IMR-90 (cell line): ENCODE measurements around the gene DENND6A. TPM values are rescaled to one million over a fixed set of nuclear protein-coding genes. Genes with fewer than 3 reads are reported as not detected.

ENCODE experiments used
- ATAC-seq: fragments of 200-7000 bp; cut with Tn5 transposase; 2 replicates; pipeline ENCODE4 v1.9.1; 2020; ENCODE audit warnings: low read depth, mild to moderate bottlenecking, moderate library complexity
- BruUV-seq: library from RNA; stranded (reverse); fragments of 400-500 nt; replicated peaks from 2 replicates; lab custom pipeline; 2021; lab: Mats Ljungman, UMichigan
- CTCF ChIA-PET: fragments of 300-600 bp; formaldehyde crosslinking; extraction: SDS; loops from one replicate; lab custom pipeline; 2021; ENCODE audit warnings: antibody characterized with exemption; lab: Yijun Ruan, JAX
- POLR2A ChIA-PET: fragments of 300-600 bp; sonication (Branson Sonifier 250); formaldehyde crosslinking; loops from one replicate; lab custom pipeline; 2022; ENCODE audit warnings: antibody characterized with exemption; ENCODE audit not compliant: unreplicated experiment; lab: Charles Lee
- DNase-seq: peaks from one replicate; pipeline ENCODE4 v3.0.0; 2013
- H2AFZ ChIP-seq: replicated peaks from 2 replicates; pipeline ENCODE3; 2013; ENCODE audit warnings: low read length, mild to moderate bottlenecking; ENCODE audit not compliant: poor library complexity
- H2AK5ac ChIP-seq: 2 replicates; pipeline ENCODE4 v1.6.1; 2013; ENCODE audit warnings: low read depth, low read length, inconsistent platforms
- H2AK9ac ChIP-seq: replicated peaks from 2 replicates; pipeline ENCODE3; 2013; ENCODE audit warnings: mild to moderate bottlenecking, low read depth, low read length, moderate library complexity; ENCODE audit not compliant: poor library complexity
- H2BK120ac ChIP-seq: 2 replicates; pipeline ENCODE4 v1.6.1; 2013; ENCODE audit warnings: low read depth, low read length, inconsistent platforms
- H2BK15ac ChIP-seq: 3 replicates; pipeline ENCODE4 v1.6.1; 2013; ENCODE audit warnings: low read depth, low read length, inconsistent platforms
- H2BK20ac ChIP-seq: 2 replicates; pipeline ENCODE4 v1.6.1; 2013; ENCODE audit warnings: low read depth, mild to moderate bottlenecking, inconsistent platforms, low read length, moderate library complexity
- H2BK5ac ChIP-seq: 2 replicates; pipeline ENCODE4 v1.6.1; 2013; ENCODE audit warnings: mild to moderate bottlenecking, low read depth, low read length, inconsistent platforms; ENCODE audit not compliant: poor library complexity, severe bottlenecking
- H3K14ac ChIP-seq: replicated peaks from 2 replicates; pipeline ENCODE4 v1.6.1; 2013; ENCODE audit warnings: low read depth, low read length, inconsistent platforms
- H3K18ac ChIP-seq: 2 replicates; pipeline ENCODE4 v1.6.1; 2013; ENCODE audit warnings: low read depth, low read length, control low read depth
- H3K23ac ChIP-seq: 2 replicates; pipeline ENCODE4 v1.6.1; 2013; ENCODE audit warnings: low read depth, low read length, inconsistent platforms
- H3K27ac ChIP-seq: 2 replicates; pipeline ENCODE4 v1.5.1; 2013; ENCODE audit warnings: mild to moderate bottlenecking, control low read depth, low read length; ENCODE audit not compliant: insufficient read depth
- H3K27me3 ChIP-seq: 2 replicates; pipeline ENCODE4 v1.6.1; 2013; ENCODE audit warnings: low read length; ENCODE audit not compliant: control insufficient read depth, insufficient read depth
- H3K36me3 ChIP-seq: 2 replicates; pipeline ENCODE4 v1.6.1; 2013; ENCODE audit warnings: low read length, mixed read lengths; ENCODE audit not compliant: control insufficient read depth, insufficient read depth
- H3K4ac ChIP-seq: 2 replicates; pipeline ENCODE4 v1.6.1; 2013; ENCODE audit warnings: low read depth, low read length, inconsistent platforms
- H3K4me1 ChIP-seq: 2 replicates; pipeline ENCODE4 v1.6.1; 2013; ENCODE audit warnings: low read length, mixed read lengths; ENCODE audit not compliant: control insufficient read depth, insufficient read depth
- H3K4me2 ChIP-seq: 2 replicates; pipeline ENCODE4 v1.6.1; 2013; ENCODE audit warnings: low read depth, mild to moderate bottlenecking, control low read depth, low read length, moderate library complexity
- H3K4me3 ChIP-seq: 2 replicates; pipeline ENCODE4 v1.5.1; 2013; ENCODE audit warnings: low read depth, mild to moderate bottlenecking, control low read depth, low read length, moderate library complexity; ENCODE audit not compliant: insufficient read depth
- H3K56ac ChIP-seq: 2 replicates; pipeline ENCODE4 v1.6.1; 2013; ENCODE audit warnings: low read length, inconsistent platforms; ENCODE audit not compliant: insufficient read depth; ENCODE audit errors: extremely low read depth
- H3K79me1 ChIP-seq, 2 experiments: 2 replicates each; pipeline ENCODE4 v1.6.1; 2013; ENCODE audit warnings: low read length in 2 of 2, inconsistent platforms in 1 of 2, low read depth in 1 of 2
- H3K9ac ChIP-seq: 2 replicates; pipeline ENCODE4 v1.6.1; 2013; ENCODE audit warnings: low read depth, low read length, control low read depth
- H3K9me1 ChIP-seq: 2 replicates; pipeline ENCODE4 v1.6.1; 2013; ENCODE audit warnings: low read length, inconsistent platforms; ENCODE audit not compliant: insufficient read depth
- H3K9me3 ChIP-seq: 2 replicates; pipeline ENCODE4 v1.6.1; 2013; ENCODE audit warnings: low read length; ENCODE audit not compliant: control insufficient read depth, insufficient read depth
- H4K20me1 ChIP-seq: 2 replicates; pipeline ENCODE4 v1.6.1; 2013; ENCODE audit warnings: low read length, inconsistent platforms; ENCODE audit not compliant: insufficient read depth
- H4K5ac ChIP-seq: 2 replicates; pipeline ENCODE4 v1.6.1; 2013; ENCODE audit warnings: mild to moderate bottlenecking, low read depth, low read length, control low read depth
- H4K8ac ChIP-seq, 2 experiments: 2 replicates each; pipeline ENCODE4 v1.6.1; 2013; ENCODE audit warnings: low read depth in 2 of 2, low read length in 2 of 2, control low read depth in 1 of 2, inconsistent platforms in 1 of 2
- H4K91ac ChIP-seq: 2 replicates; pipeline ENCODE4 v1.6.1; 2013; ENCODE audit warnings: low read depth, low read length, inconsistent platforms; ENCODE audit not compliant: insufficient read depth
- BHLHE40 ChIP-seq: fragments of 150-350 bp; IDR thresholded peaks from 2 replicates; pipeline ENCODE4 v1.6.1; 2016; ENCODE audit warnings: mild to moderate bottlenecking, low read depth, low read length
- CEBPB ChIP-seq: IDR thresholded peaks from 2 replicates; pipeline ENCODE4 v1.6.1; 2012; ENCODE audit warnings: low read depth, low read length, improper control_type of control experiment
- CHD1 ChIP-seq: IDR thresholded peaks from 2 replicates; pipeline ENCODE4 v1.6.1; 2012; ENCODE audit warnings: low read depth, low read length, improper control_type of control experiment
- NFE2L2 ChIP-seq: fragments of 150-350 bp; IDR thresholded peaks from 2 replicates; pipeline ENCODE4 v1.6.1; 2016; ENCODE audit warnings: low read depth, mild to moderate bottlenecking, low read length
- RAD21 ChIP-seq: IDR thresholded peaks from 2 replicates; pipeline ENCODE4 v1.6.1; 2012; ENCODE audit warnings: low read length, improper control_type of control experiment
- RCOR1 ChIP-seq: IDR thresholded peaks from 2 replicates; pipeline ENCODE4 v1.6.1; 2012; ENCODE audit warnings: mild to moderate bottlenecking, low read length, improper control_type of control experiment; ENCODE audit not compliant: insufficient replicate concordance
- RFX5 ChIP-seq: IDR thresholded peaks from 2 replicates; pipeline ENCODE4 v1.8.0; 2012; ENCODE audit warnings: low read depth, mild to moderate bottlenecking, low read length, moderate library complexity
- WGBS, 2 experiments: methylation state at CpG; one replicate each; pipeline versions ENCODE4 v1.1.5 to v1.1.7; 2013; ENCODE audit warnings: missing lambda C conversion rate in 2 of 2; ENCODE audit not compliant: insufficient read length in 1 of 2; ENCODE audit errors: extremely low coverage in 2 of 2; 5-methylcytosine and 5-hydroxymethylcytosine counted together
- dilution Hi-C: fragments of 300-500 bp; cut with HindIII; formaldehyde crosslinking; loops from one replicate; pipeline ENCODE4 v1.14.3; 2018; ENCODE audit warnings: low sequenced_read_pairs; ENCODE audit not compliant: unreplicated experiment
- in situ Hi-C: fragments of 300-500 bp; cut with MboI; formaldehyde crosslinking; loops from 3 replicates; pipeline ENCODE4 v1.14.3; 2019; ENCODE audit warnings: low sequenced_read_pairs, inconsistent platforms, mixed read lengths
- intact Hi-C: fragments of 100-400 bp; cut with micrococcal nuclease; formaldehyde crosslinking; loops from 2 replicates; pipeline ENCODE4 v1.10.0; 2022
- polyA plus RNA-seq, 3 experiments: library from polyadenylated mRNA; depleted of rRNA; stranded (reverse); fragments of >200 nt; gene quantifications; 2 replicates each; pipeline ENCODE4 v1.2.3, GENCODE V29; 2012; ENCODE audit warnings: low replicate concordance in 1 of 3
- total RNA-seq: library from RNA; depleted of rRNA; stranded (reverse); fragments of >200 nt; gene quantifications from 2 replicates; pipeline ENCODE4 v1.2.3, GENCODE V29; 2012
- TF ChIP-seq, protein P1 (sequence below): conservative IDR thresholded peaks from 2 replicates; pipeline ENCODE4 v1.5.1; 2012; ENCODE audit warnings: mild to moderate bottlenecking, low read depth, low read length, improper control_type of control experiment

The DENND6A gene
- total and polyA plus RNA-seq, 2 of the 4 experiments (the other 2 are of a cell fraction) = 3.8 to 9.0 TPM

DNA sequence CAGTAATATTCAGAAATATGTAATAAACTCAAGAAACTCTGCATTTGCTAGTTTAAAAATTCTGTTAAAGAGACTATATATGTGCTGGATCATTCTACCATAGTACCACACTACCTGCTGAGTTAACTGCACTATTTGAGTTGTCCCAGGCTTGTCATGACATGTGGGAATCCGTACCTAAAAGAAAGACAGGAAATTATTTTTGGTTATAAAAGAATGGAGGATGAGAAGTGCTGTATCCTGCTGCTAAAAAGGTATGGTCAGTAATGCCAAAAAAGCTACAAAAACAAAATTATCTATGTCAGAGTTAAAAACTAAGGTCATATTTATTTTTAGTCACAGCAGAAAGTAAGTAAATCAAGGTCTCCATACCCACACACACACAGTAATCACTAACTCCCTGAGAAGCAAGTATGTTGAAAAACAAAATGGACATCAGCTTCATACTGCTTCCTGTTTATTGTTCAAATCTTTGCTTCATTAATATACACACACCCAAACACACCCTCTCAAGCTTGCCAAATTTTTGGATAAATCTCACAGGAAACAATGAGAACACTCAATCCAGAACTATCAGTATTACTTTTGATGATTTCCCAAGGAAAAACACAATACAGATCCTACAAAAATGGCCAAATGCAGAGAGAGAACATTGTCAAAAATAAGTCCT lies 33.7 kb downstream of the DENND6A start:
- no peak for ATAC-seq
- BruUV-seq = no TSS peak
- in situ Hi-C loops = no loop called here

More for the DNA sequence above, 33.7 kb downstream of the DENND6A start:
- no peak overlapping the region for H3K4me3 ChIP-seq
- no CpG with 5 or more reads among the region's 1 CpG for WGBS, 2 experiments
- no peaks in the 10 kb centered on the region for H3K9me3 ChIP-seq
- H4K8ac ChIP-seq = no peak overlapping the region
- POLR2A ChIA-PET = no interaction called here
- no peak overlapping the region for H3K14ac ChIP-seq
- no peaks in the 10 kb centered on the region for H3K27me3 ChIP-seq
- no peak overlapping the region for H3K4me2 ChIP-seq
- no peaks in the 10 kb centered on the region for H4K20me1 ChIP-seq
- intact Hi-C loops = no loop called here
- H3K4me1 ChIP-seq = no peaks in the 10 kb centered on the region
- H2BK5ac ChIP-seq = no peak overlapping the region
- peaks cover 19% of the 10 kb centered on the region for H3K36me3 ChIP-seq
- no peak for DNase-seq
- no peak overlapping the region for H3K56ac ChIP-seq
- no peak overlapping the region for H2AK5ac ChIP-seq
- no peak for TF ChIP-seq RAD21
- TF ChIP-seq CHD1 = no peak
- TF ChIP-seq CEBPB = no peak
- TF ChIP-seq NFE2L2 = no peak
- TF ChIP-seq, protein P1, sequence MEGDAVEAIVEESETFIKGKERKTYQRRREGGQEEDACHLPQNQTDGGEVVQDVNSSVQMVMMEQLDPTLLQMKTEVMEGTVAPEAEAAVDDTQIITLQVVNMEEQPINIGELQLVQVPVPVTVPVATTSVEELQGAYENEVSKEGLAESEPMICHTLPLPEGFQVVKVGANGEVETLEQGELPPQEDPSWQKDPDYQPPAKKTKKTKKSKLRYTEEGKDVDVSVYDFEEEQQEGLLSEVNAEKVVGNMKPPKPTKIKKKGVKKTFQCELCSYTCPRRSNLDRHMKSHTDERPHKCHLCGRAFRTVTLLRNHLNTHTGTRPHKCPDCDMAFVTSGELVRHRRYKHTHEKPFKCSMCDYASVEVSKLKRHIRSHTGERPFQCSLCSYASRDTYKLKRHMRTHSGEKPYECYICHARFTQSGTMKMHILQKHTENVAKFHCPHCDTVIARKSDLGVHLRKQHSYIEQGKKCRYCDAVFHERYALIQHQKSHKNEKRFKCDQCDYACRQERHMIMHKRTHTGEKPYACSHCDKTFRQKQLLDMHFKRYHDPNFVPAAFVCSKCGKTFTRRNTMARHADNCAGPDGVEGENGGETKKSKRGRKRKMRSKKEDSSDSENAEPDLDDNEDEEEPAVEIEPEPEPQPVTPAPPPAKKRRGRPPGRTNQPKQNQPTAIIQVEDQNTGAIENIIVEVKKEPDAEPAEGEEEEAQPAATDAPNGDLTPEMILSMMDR = no peak
- no peak for TF ChIP-seq RFX5
- no peak for TF ChIP-seq RCOR1
- no peak for TF ChIP-seq BHLHE40
- no peak overlapping the region for H2BK120ac ChIP-seq
- H3K4ac ChIP-seq = no peak overlapping the region
- CTCF ChIA-PET = no interaction called here
- no peak overlapping the region for H2BK15ac ChIP-seq
- no peak overlapping the region for H3K27ac ChIP-seq
- no peak overlapping the region for H2AK9ac ChIP-seq
- no peaks in the 10 kb centered on the region for H3K9me1 ChIP-seq
- no peak overlapping the region for H2BK20ac ChIP-seq
- H4K91ac ChIP-seq = no peak overlapping the region
- dilution Hi-C loops = no loop called here
- H3K23ac ChIP-seq = no peak overlapping the region
- H3K9ac ChIP-seq = no peak overlapping the region
- no peak overlapping the region for H4K5ac ChIP-seq
- H3K18ac ChIP-seq = no peak overlapping the region
- no peak overlapping the region for H2AFZ ChIP-seq
- no peaks in the 10 kb centered on the region; a peak in 1 of 4 replicates for H3K79me1 ChIP-seq
